Measurements from ENCODE around the gene POLR1C.

DNA sequence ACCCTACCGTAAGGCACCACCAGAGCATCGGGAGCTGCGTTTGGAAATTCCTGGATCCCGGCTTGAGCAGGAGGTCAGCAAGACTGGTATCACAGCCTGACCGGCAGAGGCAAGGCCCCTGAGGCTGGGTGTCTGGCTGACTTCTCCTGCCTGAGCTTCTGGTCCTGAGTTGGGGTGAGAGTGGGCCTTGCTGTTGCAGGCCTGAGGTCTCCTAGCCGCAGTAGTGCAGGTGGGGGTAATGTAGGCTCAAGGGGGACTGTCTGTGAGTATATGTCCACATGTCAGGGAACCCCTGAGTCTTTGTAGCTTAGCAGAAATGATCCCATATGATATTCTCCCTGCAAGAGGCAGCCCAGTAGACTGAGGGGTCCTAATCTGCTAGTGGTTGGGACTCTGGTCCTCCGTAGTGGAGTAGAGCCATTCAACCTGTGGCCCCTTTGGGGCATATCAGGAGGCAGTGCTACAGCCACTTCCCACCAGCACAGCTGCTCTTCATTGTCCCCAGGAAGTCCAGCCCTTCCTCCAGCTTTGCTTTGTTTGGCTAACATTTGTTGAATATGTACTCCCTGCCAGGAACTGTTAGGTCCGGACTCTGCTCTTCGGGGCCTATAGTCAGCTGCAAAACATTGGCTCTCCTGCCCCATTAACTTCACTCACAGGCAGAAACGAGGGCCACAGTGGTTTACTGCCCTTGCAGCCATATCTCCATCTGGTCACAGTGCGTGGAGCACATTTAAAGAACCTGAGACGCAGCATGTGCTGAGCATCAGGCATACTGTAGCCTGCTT is 17.7 kb upstream of the POLR1C start:
- TF ChIP-seq, protein P1, sequence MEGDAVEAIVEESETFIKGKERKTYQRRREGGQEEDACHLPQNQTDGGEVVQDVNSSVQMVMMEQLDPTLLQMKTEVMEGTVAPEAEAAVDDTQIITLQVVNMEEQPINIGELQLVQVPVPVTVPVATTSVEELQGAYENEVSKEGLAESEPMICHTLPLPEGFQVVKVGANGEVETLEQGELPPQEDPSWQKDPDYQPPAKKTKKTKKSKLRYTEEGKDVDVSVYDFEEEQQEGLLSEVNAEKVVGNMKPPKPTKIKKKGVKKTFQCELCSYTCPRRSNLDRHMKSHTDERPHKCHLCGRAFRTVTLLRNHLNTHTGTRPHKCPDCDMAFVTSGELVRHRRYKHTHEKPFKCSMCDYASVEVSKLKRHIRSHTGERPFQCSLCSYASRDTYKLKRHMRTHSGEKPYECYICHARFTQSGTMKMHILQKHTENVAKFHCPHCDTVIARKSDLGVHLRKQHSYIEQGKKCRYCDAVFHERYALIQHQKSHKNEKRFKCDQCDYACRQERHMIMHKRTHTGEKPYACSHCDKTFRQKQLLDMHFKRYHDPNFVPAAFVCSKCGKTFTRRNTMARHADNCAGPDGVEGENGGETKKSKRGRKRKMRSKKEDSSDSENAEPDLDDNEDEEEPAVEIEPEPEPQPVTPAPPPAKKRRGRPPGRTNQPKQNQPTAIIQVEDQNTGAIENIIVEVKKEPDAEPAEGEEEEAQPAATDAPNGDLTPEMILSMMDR (conservative IDR thresholded peaks at IDR 0.05) = no peak
- TF ChIP-seq EZH2 (IDR thresholded peaks at IDR 0.05; ENCODE audit: low read depth) = no peak
